HG03039 (cell line): ENCODE measurements around the gene TMCO2.
"Not testable (repeated sequence)": the region's sequence is repeated elsewhere in the genome, so short reads cannot be mapped to it uniquely, and the experiment has no call there.

Experiments used
- ATAC-seq: cut with Tn5 transposase; IDR thresholded peaks from one replicate; pipeline ENCODE4 v1.9.1; 2021; ENCODE audit warnings: mild to moderate bottlenecking, moderate library complexity; ENCODE audit not compliant: unreplicated experiment

The TMCO2 gene

GRCh38 chr1:40247655-40248054, at the start of gene TMCO2:
TSS of gene TMCO2 (plus strand) at chr1:40247937. CDS start at chr1:40247994, 57 bp downstream.
- ATAC-seq = no peak

GRCh38 chr1:40199126-40199525, 48.6 kb upstream of the TMCO2 start:
- no peak for ATAC-seq

GRCh38 chr1:40204856-40205255, 42.9 kb upstream of the TMCO2 start:
- ATAC-seq = no peak

- ATAC-seq = no peak
These were observed 37.1 kb upstream of the TMCO2 start for GRCh38 chr1:40210511-40211204.

GRCh38 chr1:40218333-40218732, 29.4 kb upstream of the TMCO2 start:
- no peak for ATAC-seq

GRCh38 chr1:40221471-40221905, 26.2 kb upstream of the TMCO2 start:
- not testable (repeated sequence) for ATAC-seq

GRCh38 chr1:40221977-40222772, 25.6 kb upstream of the TMCO2 start:
- ATAC-seq = no peak

- ATAC-seq = no peak
These were observed 23.7 kb upstream of the TMCO2 start for GRCh38 chr1:40224040-40224439.

- no peak for ATAC-seq
These were observed 21.5 kb upstream of the TMCO2 start for GRCh38 chr1:40226192-40226591.

- no peak for ATAC-seq
These were observed 15.3 kb upstream of the TMCO2 start for GRCh38 chr1:40232444-40232843.

GRCh38 chr1:40239626-40240025, 8.1 kb upstream of the TMCO2 start:
- ATAC-seq = no peak

- no peak for ATAC-seq
These were observed 7.3 kb upstream of the TMCO2 start for GRCh38 chr1:40240390-40240789.

- no peak for ATAC-seq
These were observed 6.4 kb upstream of the TMCO2 start for GRCh38 chr1:40241362-40241761.

GRCh38 chr1:40243351-40243750, 4.4 kb upstream of the TMCO2 start:
- ATAC-seq = no peak

GRCh38 chr1:40244138-40244744, 3.5 kb upstream of the TMCO2 start:
- no peak for ATAC-seq

GRCh38 chr1:40245686-40246085, 2.1 kb upstream of the TMCO2 start:
- ATAC-seq = no peak

GRCh38 chr1:40248412-40248811, 675 bp downstream of the TMCO2 start:
- no peak for ATAC-seq

- ATAC-seq = no peak
These were observed 3.7 kb downstream of the TMCO2 start for GRCh38 chr1:40251456-40251855.

- ATAC-seq = no peak
These were observed 4.9 kb downstream of the TMCO2 start for GRCh38 chr1:40252601-40253000.

GRCh38 chr1:40255231-40255630, 7.5 kb downstream of the TMCO2 start:
- no peak for ATAC-seq

- no peak for ATAC-seq
These were observed 8.8 kb downstream of the TMCO2 start for GRCh38 chr1:40256401-40257084.
